ENCODE results near the gene ARID4B.
"Not testable (repeated sequence)": the region's sequence is repeated elsewhere in the genome, so short reads cannot be mapped to it uniquely, and the experiment has no call there.

ARID4B gene

DNA sequence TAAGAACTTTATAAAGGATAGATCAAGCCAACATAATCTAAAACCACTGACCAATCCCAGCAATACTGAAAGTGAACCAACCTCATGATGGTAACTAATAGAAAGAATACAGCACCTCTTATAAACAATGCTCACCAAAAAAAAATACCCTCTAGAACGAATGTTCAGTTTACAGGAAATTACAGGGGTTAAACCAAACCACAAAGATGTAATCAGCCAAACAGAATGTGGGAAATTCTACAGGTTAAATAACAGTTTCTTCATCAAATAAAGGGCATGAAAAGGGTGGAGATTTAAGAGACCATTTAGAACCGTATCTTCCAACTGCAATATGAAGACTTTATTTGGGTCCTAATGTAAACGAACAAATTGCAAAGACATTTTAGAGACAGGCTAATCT lies 30.4 kb downstream of the ARID4B start:
- DNase-seq, result no peak

DNA sequence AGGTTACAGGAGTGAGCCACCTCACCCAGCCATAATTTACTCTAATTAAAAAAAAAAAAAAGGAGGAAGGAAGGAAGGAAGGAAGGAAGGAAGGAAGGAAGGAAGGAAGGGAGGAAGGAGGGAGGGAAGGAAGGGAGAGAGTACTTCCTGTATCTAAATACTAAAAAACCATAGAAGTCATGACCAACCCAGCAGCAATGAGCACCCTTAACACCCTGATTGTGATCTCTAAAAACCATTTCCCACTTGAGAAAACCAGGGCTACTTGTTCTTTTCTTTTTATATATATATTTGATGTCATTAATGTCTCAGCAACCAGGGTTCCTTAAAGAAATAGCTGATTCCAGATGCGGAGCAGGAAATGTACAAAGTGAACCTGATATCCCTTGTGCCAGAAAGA lies 31.2 kb downstream of the ARID4B start:
- DNase-seq, result no peak

DNA sequence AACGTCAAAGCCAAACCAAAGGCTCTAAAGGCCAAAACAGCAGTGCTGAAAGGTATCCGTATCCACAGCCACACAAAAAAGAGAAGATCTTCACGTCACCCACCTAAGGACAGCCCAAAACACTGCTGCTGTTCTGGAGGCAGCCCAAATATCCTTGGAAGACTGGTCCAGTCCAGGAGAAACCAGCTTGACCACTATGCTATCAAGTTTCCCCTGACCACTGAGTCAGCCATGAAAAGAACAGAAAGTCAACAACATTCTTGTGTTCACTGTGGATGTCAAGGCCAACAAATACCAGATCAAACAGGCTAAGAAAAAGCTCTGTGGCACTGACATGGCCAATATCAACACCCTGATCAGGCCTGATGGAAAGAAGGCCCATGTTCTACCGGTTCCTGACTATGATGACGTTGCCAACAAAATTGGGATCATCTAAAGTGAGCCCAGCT lies 32.1 kb downstream of the ARID4B start:
- DNase-seq, result no peak

DNA sequence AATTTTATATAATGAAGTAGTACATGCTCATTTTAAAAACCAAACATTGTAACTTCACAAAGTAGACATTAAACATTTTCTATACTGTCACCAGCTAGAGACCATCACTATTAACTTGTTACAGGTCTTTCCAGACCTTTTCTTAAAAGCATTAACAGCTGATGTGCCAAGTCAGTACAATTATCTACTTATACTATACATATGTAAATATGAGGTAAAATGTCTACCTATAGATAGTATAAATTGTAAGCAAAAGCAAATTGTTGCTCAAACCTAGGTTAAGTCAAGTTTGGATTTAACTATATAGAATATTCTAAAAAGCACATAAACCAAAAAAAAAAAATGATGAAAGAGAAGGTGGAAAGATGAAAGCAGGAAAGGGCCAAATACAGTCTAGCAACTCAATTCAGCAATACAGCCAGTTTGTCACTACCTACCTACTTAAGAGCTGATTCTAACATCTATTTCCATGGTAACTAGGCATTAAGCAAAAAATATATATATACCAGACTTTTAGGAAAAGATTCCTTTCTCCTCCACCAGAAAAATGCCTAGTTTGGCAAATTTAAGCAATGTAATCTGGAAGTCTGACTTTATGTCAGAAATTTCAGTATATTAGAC lies 34.5 kb downstream of the ARID4B start:
- no peak for DNase-seq

DNA sequence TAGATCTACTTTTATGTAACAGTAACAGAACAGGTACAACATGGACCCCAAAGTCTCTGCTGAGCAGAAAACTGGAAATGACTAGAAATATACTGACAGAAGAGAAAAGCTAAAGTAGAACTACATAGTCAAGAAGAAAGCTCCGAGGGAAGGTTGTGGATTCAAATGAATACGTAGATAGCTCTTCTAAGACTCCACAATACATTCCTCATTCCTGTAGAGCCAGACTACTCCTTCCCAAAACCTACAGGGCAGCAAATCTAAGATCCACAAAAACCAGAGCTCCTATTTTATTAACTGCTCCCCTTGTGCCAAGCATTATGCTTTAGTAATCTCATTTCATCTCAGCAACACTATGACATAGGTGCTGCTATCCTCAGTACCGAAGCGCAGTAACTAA lies 35.2 kb downstream of the ARID4B start:
- DNase-seq, result no peak

DNA sequence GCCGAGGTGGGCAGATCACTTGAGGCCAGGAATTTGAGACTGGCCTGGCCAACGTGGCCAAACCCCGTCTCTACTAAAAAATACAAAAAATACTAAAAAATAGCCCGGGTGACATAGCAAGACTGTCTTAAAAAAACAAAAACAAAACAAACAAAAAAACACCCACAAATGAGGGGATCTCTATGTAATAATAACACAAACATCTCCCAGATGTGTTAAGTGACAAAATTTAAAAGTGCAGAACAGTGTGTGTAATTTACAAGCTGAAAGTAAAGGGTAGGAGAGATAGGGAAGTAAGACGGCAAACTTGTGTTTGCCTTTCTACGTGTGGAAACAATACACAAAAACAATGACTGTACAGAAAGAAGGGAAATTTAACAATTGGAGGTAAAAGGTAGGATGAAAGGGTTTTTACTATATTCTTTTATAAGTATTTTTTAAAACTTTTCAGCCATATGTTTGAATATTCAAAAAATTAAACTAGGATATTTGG lies 36.3 kb downstream of the ARID4B start:
- no peak for DNase-seq

DNA sequence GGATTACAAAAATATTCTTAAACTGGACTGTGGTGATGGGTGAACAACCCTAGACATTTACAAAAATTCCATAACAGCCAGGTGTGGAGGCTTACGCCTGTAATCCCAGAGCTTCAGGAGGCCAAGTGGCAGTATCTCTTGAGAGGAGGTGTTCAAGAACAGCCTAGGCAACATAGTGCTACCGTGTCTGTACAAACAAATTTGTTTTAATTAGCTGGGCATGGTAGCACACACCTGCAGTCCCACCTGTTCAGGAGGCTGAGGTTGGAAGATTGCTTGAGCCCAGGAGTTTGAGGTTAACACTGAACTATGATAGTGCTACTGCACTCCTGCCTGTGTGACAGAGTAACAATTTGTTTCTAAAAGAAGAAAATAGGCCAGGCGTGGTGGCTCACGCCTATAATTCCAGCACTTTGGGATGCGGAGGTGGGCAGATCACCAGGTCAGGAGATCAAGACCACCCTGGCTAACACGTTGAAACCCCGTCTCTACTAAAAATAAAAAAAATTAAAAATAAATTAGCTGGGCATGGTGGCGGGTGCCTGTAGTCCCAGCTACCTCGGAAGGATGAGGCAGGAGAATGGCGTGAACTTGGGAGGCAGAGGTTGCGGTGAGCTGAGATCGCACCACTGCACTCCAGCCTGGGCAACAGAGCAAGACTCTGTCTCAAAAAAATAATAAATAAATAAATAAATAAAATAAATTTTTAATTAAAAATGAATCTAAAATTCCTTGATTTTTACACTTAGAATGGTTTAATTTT lies 37.1 kb downstream of the ARID4B start:
- DNase-seq, result no peak

DNA sequence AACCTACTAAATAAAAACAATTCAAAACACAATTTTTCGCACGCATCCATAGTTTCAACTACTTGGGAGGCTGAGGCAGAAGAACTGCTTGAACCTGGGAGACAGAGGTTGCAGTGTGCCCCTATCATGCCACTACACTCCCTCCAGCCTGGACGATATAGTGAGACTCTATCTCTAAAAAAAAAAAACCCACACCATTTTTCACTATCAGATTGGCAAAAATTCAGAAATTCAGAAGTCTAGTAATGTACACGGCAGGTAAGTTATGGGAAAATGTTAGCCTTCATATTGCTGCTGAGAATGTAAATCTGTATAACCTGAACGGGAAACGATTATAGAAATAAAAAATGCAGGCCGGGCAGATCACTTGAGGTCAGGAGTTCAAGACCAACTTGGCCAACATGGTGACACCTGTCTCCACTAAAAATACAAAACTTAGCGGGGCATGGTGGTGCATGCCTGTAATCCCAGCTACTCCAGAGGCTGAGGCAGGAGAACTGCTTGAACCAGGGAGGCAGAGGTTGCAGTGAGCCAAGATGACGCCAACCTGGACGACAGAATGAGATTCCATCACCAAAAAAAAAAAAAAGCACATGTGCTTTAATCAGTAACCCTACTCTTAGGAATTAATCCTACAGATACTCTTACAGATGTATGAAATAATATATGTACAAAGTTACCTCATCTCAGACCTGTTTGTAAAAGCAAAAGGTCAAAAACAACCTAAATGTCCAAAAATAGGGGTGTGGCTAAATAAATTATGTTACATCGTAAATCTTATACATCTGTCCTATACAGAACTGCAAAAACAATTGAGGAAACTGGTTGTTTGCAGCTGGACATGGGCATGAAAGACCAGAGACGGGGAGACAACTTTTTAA lies 37.9 kb downstream of the ARID4B start:
- no peak for DNase-seq

DNA sequence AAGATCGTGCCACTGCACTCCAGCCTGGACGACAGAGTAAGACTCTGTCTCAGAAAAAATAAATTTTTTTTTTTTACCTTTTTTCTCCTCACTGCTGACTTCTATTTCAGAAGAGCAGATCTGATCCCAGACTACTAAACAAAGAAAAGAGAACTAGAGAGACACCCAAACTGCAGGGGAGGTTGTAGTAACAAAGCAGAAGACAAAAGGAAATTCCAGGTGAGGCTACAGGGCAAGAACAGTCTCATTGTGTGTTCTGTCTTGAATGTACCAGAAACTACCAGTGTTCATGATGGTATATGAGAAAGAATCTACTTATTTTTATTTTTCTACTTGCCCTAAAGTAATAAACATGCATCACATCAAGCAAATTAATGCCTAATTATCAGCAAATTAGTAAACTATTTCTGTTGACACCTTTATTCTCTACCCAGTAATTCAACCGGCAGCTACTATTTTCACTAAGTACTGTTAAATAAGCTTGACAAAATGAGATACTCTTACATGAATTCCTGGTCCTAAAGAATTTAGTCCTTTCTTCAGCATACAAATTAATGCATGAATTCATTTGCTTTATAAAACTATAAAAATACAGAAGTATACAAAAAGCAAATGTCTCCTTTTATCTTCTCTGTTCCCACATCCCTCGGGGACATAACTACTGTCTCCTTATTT lies 40.6 kb downstream of the ARID4B start:
- no peak for DNase-seq

DNA sequence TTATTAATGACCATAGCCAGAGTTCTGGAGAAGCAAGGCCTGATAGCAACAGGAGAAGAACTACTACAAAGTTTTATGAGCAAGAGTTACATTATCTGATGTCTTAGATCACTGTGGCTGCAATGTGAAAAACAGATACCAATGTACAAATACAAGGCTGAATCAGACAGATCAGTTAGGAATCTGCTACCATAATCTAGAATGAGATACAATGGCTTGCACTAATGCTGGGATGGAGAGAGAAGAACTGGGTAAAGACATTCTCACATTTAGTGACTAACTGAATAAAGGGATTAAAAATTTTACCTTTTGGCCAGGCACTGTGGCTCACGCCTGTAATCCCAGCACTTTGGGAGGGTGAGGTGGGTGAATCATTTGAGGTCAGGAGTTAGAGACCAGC lies 41.3 kb downstream of the ARID4B start:
- no peak for DNase-seq

DNA sequence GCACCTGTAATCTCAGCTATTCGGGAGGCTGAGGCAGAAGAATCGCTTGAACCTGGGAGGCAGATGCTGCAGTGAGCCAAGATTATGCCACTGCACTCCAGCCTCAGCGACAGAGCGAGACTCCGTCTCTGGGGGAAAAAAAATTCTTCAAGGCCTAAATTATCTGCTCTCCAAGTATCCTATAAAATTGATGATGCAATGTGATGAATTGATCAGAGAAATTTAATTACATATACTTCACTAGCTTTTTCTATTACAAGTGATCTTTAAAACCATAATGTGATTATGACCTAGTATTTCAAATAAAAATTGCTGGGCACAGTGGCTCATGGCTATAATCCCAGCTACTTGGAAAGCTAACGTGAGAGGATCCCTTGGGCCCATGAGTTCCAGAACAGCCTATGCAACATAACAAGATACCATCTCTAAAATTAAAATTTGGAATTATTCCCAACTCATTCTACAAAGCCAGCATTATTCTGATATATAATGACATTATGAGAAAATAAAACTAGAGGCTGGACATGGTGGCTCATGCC lies 43.7 kb downstream of the ARID4B start:
- DNase-seq, result no peak

DNA sequence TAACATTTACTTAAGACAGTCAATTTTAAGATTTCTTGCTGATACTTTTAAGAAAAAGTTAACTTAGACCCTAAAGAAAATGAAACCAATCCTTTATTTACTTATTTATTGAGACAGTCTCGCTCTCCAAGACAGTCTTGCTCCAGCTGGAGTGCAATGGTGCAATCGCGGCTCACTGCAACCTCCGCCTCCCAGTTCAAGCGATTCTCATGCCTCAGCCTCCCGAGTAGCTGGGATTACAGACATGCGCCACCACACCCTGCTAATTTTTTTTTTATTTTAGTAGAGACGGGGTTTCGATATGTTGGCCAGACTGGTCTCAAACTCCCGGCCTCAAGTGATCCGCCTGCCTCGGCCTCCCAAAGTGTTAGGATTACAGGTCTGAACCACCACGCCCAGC lies 44.3 kb downstream of the ARID4B start:
- not testable (repeated sequence) for DNase-seq

DNA sequence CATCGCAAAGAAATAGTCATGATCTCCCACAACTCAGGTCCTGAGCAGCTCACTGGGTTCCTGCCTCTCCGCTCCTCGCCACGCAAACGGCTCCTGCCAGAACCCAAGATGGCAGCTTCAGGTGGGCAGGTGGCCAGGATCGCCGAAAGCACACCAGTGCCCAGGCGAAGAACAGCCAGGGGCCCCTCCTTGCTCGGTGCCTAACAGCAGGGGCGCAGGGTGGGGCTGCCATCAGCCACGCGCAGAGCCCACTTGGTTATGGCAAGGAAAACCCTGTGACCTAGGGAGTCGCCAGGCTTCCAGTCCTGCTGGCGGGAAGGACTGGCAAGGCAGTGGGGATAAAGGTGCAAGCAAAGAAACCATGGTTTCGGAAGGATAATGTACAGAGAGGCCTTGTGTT lies 47.5 kb downstream of the ARID4B start:
- DNase-seq, result no peak

DNA sequence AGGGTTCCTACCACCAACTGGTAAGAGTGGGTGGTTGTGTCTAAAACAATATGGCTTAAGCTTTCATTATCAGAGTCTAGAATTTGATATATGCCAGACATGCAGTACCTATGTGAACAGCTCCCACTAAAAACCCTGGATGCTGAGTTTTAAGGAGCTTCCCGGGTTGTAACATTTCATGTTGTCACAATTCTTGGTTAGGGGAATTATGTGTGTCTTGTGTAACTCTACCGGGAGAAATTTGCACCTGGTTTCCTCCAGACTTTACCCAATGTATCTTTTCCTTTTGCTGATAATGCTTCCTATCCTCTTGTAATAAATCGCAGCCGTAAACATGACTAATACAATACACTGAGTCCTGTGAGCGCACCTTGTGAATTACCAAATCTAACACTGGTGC lies 48.3 kb downstream of the ARID4B start:
- DNase-seq, result no peak

DNA sequence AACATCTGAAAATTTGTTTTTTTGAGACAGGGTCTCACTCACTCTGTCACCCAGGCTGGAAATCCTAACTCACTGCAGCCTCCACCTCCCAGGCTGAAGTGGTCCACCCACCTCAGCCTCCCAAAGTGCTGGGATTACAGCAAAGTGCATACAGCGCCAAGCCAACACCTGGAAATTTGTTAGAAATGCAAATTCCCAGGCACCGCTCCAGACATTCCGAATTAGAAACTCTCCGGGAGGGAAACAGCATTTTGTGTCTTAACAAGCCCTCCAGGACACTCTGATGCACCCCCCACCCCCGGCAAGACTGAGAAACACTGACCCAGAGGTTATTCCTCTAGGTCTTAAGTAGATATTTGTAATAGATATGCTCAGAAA lies 49.1 kb downstream of the ARID4B start:
- DNase-seq, result no peak

DNA sequence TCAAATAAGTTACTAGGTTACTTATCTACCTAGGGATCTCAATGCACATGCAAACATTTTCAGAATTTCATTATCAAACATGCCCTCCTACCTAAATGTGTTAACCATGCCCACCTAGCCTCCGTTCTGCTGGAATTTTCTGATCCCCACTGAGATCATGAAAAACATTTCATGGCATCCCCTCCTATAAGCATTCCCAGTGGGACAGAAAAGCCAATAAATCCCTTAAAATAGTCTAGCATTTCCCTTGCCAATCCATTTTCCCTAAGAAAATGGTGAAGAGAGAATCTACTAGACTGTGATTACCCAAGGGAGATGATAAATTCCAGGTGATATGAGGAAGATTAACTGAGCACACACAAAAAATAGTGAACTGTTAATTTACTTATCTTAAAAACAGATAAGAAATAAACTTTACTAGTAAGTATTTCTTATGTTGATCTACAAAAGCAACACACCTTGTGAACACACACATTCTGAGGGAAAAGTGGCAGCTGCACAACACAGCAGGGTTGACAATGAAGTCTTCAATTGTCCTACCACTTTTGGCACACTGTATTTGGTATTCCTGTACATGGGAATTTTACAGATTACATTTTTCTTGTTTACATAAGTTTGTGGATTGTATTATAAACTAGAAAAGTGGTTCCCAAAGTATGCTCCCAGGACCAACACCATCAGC lies 49.6 kb downstream of the ARID4B start:
- no peak for DNase-seq

DNA sequence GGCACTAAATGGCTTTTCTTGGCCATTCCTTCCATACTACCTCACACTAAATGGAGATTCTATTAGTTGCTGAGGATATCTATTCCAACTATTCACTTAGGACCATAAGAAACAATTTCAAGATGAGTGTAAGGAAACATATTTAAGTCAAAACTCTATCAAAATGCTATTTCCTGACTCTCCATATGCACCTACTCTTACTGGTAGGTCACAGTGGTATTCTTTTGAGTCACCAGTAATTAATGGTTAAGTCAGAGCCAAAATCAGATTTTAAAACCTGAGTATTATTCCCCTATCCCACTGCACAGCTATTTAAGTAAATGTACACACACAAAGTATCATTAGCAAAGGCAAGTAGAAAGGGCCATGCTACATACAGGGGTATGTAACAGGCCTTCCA lies 50.3 kb downstream of the ARID4B start:
- DNase-seq, result no peak

DNA sequence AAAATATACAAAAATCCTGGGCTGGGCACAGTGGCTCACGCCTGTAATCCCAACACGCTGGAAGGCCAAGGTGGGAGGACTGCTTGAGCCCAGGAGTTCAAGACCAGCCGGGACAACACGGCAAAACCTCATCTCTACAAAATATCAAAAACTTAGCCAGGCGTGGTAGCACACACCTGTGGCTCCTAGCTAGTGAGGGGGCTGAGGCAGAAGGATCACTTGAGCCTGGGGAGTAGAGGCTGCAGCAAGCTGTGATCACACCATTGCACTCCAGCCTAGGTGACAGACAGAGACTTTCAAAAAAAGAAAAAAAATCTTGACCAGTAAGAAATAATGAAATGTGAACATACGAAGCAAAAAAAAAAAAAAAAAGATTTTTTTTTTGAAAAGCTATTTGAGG lies 52.1 kb downstream of the ARID4B start:
- no peak for DNase-seq

DNA sequence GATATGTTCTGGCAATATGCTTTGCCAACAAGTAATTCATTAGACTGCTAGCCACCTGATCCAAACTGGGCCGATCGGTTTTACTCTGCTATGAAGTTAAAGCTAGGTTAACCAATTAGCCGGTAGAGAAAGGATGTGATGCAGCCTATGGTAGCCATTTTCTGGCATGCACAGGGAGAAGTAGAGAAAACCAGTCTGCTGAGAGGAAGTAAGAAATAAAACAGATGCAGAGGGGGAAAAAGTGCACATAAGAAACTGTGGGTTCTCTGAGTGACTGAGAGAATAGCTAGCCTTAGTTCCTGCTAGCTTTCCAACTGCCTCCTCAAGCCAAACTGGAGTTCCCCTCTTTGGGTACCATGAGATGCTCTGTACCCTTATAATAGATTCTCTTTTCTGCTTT lies 52.8 kb downstream of the ARID4B start:
- peak in 1 of 2 donors; percentile 85 for DNase-seq

DNA sequence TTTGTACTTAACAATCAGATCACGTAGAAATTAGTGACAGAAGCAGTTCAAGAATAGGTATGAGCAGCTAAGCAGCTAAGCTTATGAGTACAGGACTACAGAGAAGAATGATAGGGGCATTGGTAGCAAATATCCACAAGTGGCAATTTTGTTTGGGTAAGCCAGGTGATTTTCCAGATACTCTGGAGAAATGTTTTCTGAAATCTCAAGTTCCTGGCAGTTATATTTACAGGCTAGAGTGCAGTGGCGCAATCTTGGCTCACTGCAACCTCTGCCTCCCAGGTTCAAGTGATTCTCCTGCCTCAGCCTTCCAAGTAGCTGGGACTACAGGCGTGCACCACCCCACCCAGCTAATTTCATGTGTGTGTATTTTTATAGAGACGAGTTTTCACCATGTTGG lies 55.1 kb downstream of the ARID4B start:
- no peak for DNase-seq

DNA sequence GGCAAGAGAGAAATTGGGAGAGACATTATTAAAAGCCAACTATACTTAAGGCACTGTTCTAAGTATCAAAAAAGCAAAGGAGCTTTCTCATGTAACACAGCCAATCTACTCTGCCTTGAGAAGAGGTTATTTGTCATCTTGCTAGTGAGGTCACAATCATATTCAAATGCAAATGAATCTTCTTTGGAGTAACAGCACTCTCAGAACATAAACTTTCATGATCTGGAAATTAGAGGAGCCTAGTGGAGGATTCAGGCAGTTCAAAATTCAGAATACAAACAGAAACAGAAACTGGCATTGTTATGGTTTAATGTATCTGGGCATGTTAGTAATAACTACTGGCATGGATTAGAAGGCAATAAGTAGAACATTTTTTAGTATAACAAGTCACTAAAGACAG lies 57.4 kb downstream of the ARID4B start:
- DNase-seq, result peak in 1 of 2 donors; percentile 50

DNA sequence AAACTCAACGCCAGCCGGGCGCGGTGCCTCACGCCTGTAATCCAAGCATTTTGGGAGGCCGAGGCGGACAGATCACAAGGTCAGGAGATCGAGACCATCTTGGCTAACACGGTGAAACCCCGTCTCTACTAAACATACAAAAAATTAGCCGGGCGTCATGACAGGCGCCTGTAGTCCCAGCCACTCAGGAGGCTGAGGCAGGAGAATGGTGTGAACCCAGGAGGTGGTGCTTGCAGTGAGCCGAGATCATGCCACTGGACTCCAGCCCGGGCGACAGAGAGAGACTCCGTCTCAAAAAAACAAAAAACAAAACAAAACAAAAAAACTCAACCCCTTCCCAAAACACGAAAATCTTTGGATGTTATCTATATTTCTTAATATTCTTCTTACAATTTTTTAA lies 58.0 kb downstream of the ARID4B start:
- not testable (repeated sequence) for DNase-seq
